Sigmoid colon (tissue), 4 donors: ENCODE measurements around the gene CCL17.

Experiments used
- CTCF ChIP-seq, 4 experiments: fragments of 450-650 bp in 3 of 4; fragments of 200-600 bp in 1 of 4; IDR thresholded peaks; one replicate each; pipeline ENCODE4 v1.5.1; 2016 to 2019; ENCODE audit warnings: antibody characterized with exemption in 4 of 4, mild to moderate bottlenecking in 3 of 4, moderate library complexity in 2 of 4
- EP300 ChIP-seq, 4 donors: sonication (generic); formaldehyde crosslinking; IDR thresholded peaks; one replicate each; pipeline ENCODE4 v1.6.1; 2017; ENCODE audit warnings: antibody characterized with exemption in 4 of 4
- POLR2A ChIP-seq, 2 donors: fragments of 450-650 bp; IDR thresholded peaks; one replicate each; pipeline ENCODE4 v1.6.1; 2016; ENCODE audit warnings: antibody characterized with exemption in 2 of 2, mild to moderate bottlenecking in 2 of 2, moderate library complexity in 2 of 2
- POLR2AphosphoS5 ChIP-seq, 4 donors: sonication (generic); formaldehyde crosslinking; IDR thresholded peaks; one replicate each; pipeline ENCODE4 v1.6.1; 2017; ENCODE audit warnings: antibody characterized with exemption in 4 of 4

- TF ChIP-seq CTCF (IDR thresholded peaks at IDR 0.05), result no peak
- no peak for TF ChIP-seq POLR2AphosphoS5 (IDR thresholded peaks at IDR 0.05)
- TF ChIP-seq EP300 (IDR thresholded peaks at IDR 0.05), result no peak
- TF ChIP-seq POLR2A (IDR thresholded peaks at IDR 0.05), result no peak
Observed at GRCh38 chr16:57395026-57395425, 9.5 kb upstream of the CCL17 start.
